ENCODE results near the gene PDSS2. TPM values are rescaled to one million over a fixed set of nuclear protein-coding genes. Genes with fewer than 3 reads are reported as not detected.

PDSS2 gene
- total RNA-seq, 3 donors from 2014 or later (not counting 1 experiment from before 2014, with no cell fraction given) = 11.2 to 15.5 (median 14.2) TPM

GRCh38 chr6:107396211-107396610, 63.2 kb downstream of the PDSS2 start:
- TF ChIP-seq CTCF (IDR thresholded peaks at IDR 0.05) = no peak
- ATAC-seq (no peak), DNase-seq (no peak)
- Mint-ChIP-seq H3K4me1 (peaks cover 17 to 19% of the 10 kb centered on the region in 2 donors), H3K4me3 (no peak overlapping the region), H3K27me3 (ENCODE audit: low read depth in 2 of 2) (no peaks in the 10 kb centered on the region), H3K9me3 (peaks cover 8 to 25% of the 10 kb centered on the region in 2 donors), H3K27ac (no peak overlapping the region), H3K36me3 (peaks cover 33% of the 10 kb centered on the region)
- H3K4me1 ChIP-seq (ENCODE audit: control insufficient read depth, insufficient read depth, low read length) = no peaks in the 10 kb centered on the region
- H3K36me3 ChIP-seq (ENCODE audit: control insufficient read depth, insufficient read depth, low read length) = no peaks in the 10 kb centered on the region
- H3K9me3 ChIP-seq (ENCODE audit: control insufficient read depth, insufficient read depth, low read length) = peaks cover 11% of the 10 kb centered on the region
- H3K4me3 ChIP-seq (ENCODE audit: low read length) = no peak overlapping the region
- no peak overlapping the region for H3K27ac ChIP-seq (ENCODE audit: low read length)
- 100% methylated on average over 1 of the region's 1 CpG for WGBS (ENCODE audit: insufficient coverage)
- intact Hi-C loops (cut with micrococcal nuclease) = no loop called here
- no peaks in the 10 kb centered on the region for H3K27me3 ChIP-seq (ENCODE audit: control insufficient read depth, insufficient read depth, low read length)

- ATAC-seq = no peak
- Mint-ChIP-seq H3K27me3 (ENCODE audit: low read depth in 2 of 2) (no peaks in the 10 kb centered on the region), H3K27ac (no peak overlapping the region), H3K36me3 (peaks cover 29% of the 10 kb centered on the region), H3K4me1 (peaks cover 0 to 10% of the 10 kb centered on the region in 2 donors), H3K9me3 (peaks cover 8 to 23% of the 10 kb centered on the region in 2 donors), H3K4me3 (no peak overlapping the region)
- H3K27me3 ChIP-seq (ENCODE audit: control insufficient read depth, insufficient read depth, low read length) = no peaks in the 10 kb centered on the region
- H3K36me3 ChIP-seq (ENCODE audit: control insufficient read depth, insufficient read depth, low read length) = no peaks in the 10 kb centered on the region
- no peak for TF ChIP-seq CTCF (IDR thresholded peaks at IDR 0.05)
- intact Hi-C loops (cut with micrococcal nuclease) = no loop called here
- no peaks in the 10 kb centered on the region for H3K4me1 ChIP-seq (ENCODE audit: control insufficient read depth, insufficient read depth, low read length)
- DNase-seq = no peak
- H3K27ac ChIP-seq (ENCODE audit: low read length) = no peak overlapping the region
- 100% methylated on average over 2 of the region's 2 CpGs for WGBS (ENCODE audit: insufficient coverage)
- H3K4me3 ChIP-seq (ENCODE audit: low read length) = no peak overlapping the region
- peaks cover 4% of the 10 kb centered on the region for H3K9me3 ChIP-seq (ENCODE audit: control insufficient read depth, insufficient read depth, low read length)
These were observed 67.3 kb downstream of the PDSS2 start for GRCh38 chr6:107392069-107392468.

GRCh38 chr6:107390685-107391435, 68.5 kb downstream of the PDSS2 start:
- H3K9me3 ChIP-seq (ENCODE audit: control insufficient read depth, insufficient read depth, low read length) = peaks cover 4% of the 10 kb centered on the region
- peaks cover 8 to 19% of the 10 kb centered on the region in 2 donors for H3K9me3 Mint-ChIP-seq
- ATAC-seq = no peak
- H3K4me3 Mint-ChIP-seq = no peak overlapping the region
- no peak overlapping the region for H3K27ac Mint-ChIP-seq
- H3K27me3 Mint-ChIP-seq (ENCODE audit: low read depth in 2 of 2) = no peaks in the 10 kb centered on the region
- H3K4me1 ChIP-seq (ENCODE audit: control insufficient read depth, insufficient read depth, low read length) = no peaks in the 10 kb centered on the region
- DNase-seq = no peak
- no peak for TF ChIP-seq CTCF (IDR thresholded peaks at IDR 0.05)
- peaks cover 0 to 15% of the 10 kb centered on the region in 2 donors for H3K4me1 Mint-ChIP-seq
- no peaks in the 10 kb centered on the region for H3K27me3 ChIP-seq (ENCODE audit: control insufficient read depth, insufficient read depth, low read length)
- intact Hi-C loops (cut with micrococcal nuclease) = no loop called here
- no peak overlapping the region for H3K27ac ChIP-seq (ENCODE audit: low read length)
- H3K36me3 Mint-ChIP-seq = peaks cover 23% of the 10 kb centered on the region
- no peaks in the 10 kb centered on the region for H3K36me3 ChIP-seq (ENCODE audit: control insufficient read depth, insufficient read depth, low read length)
- H3K4me3 ChIP-seq (ENCODE audit: low read length) = no peak overlapping the region

GRCh38 chr6:107390056-107390455, 69.3 kb downstream of the PDSS2 start:
- no peak for TF ChIP-seq CTCF (IDR thresholded peaks at IDR 0.05)

More at GRCh38 chr6:107390056-107390455, 69.3 kb downstream of the PDSS2 start:
- intact Hi-C loops (cut with micrococcal nuclease) = no loop called here
- Mint-ChIP-seq H3K36me3 (peaks cover 15% of the 10 kb centered on the region), H3K4me1 (peaks cover 0 to 15% of the 10 kb centered on the region in 2 donors), H3K9me3 (peaks cover 8 to 15% of the 10 kb centered on the region in 2 donors), H3K27ac (no peak overlapping the region), H3K4me3 (no peak overlapping the region), H3K27me3 (ENCODE audit: low read depth in 2 of 2) (no peaks in the 10 kb centered on the region)
- Histone ChIP-seq H3K9me3 (ENCODE audit: control insufficient read depth, insufficient read depth, low read length) (peaks cover 4% of the 10 kb centered on the region), H3K27ac (ENCODE audit: low read length) (no peak overlapping the region), H3K4me3 (ENCODE audit: low read length) (no peak overlapping the region), H3K36me3 (ENCODE audit: control insufficient read depth, insufficient read depth, low read length) (no peaks in the 10 kb centered on the region), H3K27me3 (ENCODE audit: control insufficient read depth, insufficient read depth, low read length) (no peaks in the 10 kb centered on the region), H3K4me1 (ENCODE audit: control insufficient read depth, insufficient read depth, low read length) (no peaks in the 10 kb centered on the region)
- ATAC-seq (no peak), DNase-seq (no peak)
- no CpG with 5 or more reads among the region's 2 CpGs for WGBS (ENCODE audit: insufficient coverage)
